DOHH2 (cell line): ENCODE data around the gene PADI1.

ENCODE experiments used
- H3F3A ChIP-seq: fragments of 200-600 bp; sonication (generic), shearing (Covaris generic); 2 replicates; pipeline ENCODE4 v1.6.0; 2016; ENCODE audit warnings: antibody characterized with exemption, mild to moderate bottlenecking; ENCODE audit not compliant: control insufficient read depth, insufficient read depth
- H3K27ac ChIP-seq: fragments of 200-600 bp; sonication (generic); 2 replicates; pipeline ENCODE4 v1.5.1; 2014; ENCODE audit warnings: low read depth, mild to moderate bottlenecking, low read length, moderate library complexity
- H3K27me3 ChIP-seq: fragments of 200-600 bp; sonication (generic); 2 replicates; pipeline ENCODE4 v1.6.1; 2014; ENCODE audit warnings: mild to moderate bottlenecking, low read length, mixed read lengths; ENCODE audit not compliant: control insufficient read depth
- H3K36me3 ChIP-seq: fragments of 200-600 bp; sonication (generic); 2 replicates; pipeline ENCODE4 v1.6.1; 2014; ENCODE audit warnings: mild to moderate bottlenecking, low read length, moderate library complexity, mixed read lengths; ENCODE audit not compliant: control insufficient read depth
- H3K4me1 ChIP-seq: fragments of 200-600 bp; sonication (generic); 2 replicates; pipeline ENCODE4 v1.6.1; 2014; ENCODE audit warnings: mild to moderate bottlenecking, low read length, mixed read lengths; ENCODE audit not compliant: control insufficient read depth
- H3K4me2 ChIP-seq: fragments of 200-600 bp; sonication (generic); 2 replicates; pipeline ENCODE4 v1.6.0; 2014; ENCODE audit warnings: mild to moderate bottlenecking, low read length, moderate library complexity
- H3K4me3 ChIP-seq: fragments of 200-600 bp; sonication (generic); 2 replicates; pipeline ENCODE4 v1.5.1; 2014; ENCODE audit warnings: mild to moderate bottlenecking, low read length, mixed read lengths
- H3K79me2 ChIP-seq: fragments of 200-600 bp; sonication (generic); 2 replicates; pipeline ENCODE4 v1.6.1; 2014; ENCODE audit warnings: mild to moderate bottlenecking, low read length, mixed read lengths; ENCODE audit not compliant: control insufficient read depth
- H3K9me2 ChIP-seq: fragments of 200-600 bp; sonication (generic); replicated peaks from 2 replicates; pipeline ENCODE4 v1.6.1; 2014; ENCODE audit warnings: mild to moderate bottlenecking, low read length, mixed read lengths; ENCODE audit not compliant: control insufficient read depth
- H3K9me3 ChIP-seq: fragments of 200-600 bp; sonication (generic); 2 replicates; pipeline ENCODE4 v1.6.1; 2014; ENCODE audit warnings: antibody characterized with exemption, low read length, mixed read lengths; ENCODE audit not compliant: control insufficient read depth, insufficient read depth
- H4K20me1 ChIP-seq: fragments of 200-600 bp; sonication (generic); 2 replicates; pipeline ENCODE4 v1.6.0; 2014; ENCODE audit warnings: low read depth, mild to moderate bottlenecking, antibody characterized with exemption, low read length, moderate library complexity; ENCODE audit not compliant: control insufficient read depth, insufficient read depth
- CTCF ChIP-seq: fragments of 200-600 bp; sonication (generic); IDR thresholded peaks from one replicate; pipeline ENCODE4 v1.5.1; 2014; ENCODE audit warnings: antibody characterized with exemption, mild to moderate bottlenecking, low read depth, low read length; ENCODE audit not compliant: poor library complexity, severe bottlenecking
- EZH2phosphoT487 ChIP-seq: fragments of 200-600 bp; sonication (generic); IDR thresholded peaks from 2 replicates; pipeline ENCODE4 v1.6.1; 2017; ENCODE audit warnings: borderline replicate concordance, mild to moderate bottlenecking, antibody characterized with exemption, low read length, moderate library complexity, mixed read lengths

The PADI1 gene

DNA sequence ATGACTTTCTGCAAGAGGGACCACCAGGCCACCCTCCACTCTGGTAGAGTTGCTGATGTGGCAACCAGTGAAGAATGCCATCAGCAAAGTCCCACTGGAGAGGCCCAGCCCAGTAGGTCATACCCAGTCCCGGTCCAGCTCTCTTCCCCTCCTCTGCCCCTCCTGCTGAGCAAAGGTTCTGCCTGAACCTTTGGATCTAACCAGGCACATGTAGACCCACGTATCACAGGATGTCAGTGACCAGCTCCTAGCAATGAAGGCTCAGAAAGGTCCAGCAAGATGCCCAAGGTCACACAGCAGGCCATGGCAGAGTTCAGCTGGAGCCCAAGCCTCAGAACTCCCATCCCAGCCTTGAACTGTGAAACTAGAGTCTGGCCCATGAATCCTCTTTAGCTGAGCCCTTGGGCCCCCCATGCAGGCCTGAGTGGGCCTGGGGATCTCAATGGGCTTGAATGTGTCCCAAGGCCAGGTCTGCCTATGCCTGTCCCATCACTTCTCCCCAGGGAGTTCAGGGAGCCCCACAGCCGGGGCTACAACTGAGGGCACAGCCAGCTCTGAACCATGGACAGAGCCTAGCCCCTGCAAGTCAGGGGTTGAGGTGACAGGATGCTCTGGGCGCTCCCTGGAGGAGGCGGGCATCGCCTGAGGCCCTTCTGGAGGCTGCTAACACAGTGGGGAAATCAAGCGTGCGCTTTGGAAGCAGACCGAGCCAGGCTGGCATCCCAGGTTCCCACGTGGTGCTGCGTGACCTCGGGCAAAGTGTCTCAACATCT is 21.4 kb upstream of the PADI1 start:
- no peaks in the 10 kb centered on the region for H3K79me2 ChIP-seq

DNA sequence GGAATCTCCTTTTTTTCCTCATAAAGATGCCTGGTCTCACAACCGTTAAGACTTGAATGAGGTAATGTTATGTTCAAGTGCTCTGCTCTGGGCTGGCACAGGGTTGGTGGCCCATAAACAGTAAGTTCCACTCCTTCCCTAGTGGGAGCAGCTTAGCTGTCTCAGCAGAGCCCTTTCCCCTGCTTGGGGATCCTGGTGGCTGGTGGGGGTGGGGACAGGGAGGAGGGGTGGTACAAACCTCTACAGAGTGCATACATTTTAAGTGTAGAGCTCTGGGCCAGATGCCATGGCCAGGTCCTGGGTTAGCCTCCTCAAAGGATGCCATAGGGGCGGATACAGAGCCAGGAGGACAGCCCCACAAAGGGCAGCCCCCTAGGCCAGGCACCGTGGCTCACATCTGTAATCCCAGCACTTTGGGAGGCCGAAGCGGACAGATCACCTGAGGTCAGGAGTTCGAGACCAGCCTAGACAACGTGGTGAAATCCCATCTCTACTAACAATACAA is 20.7 kb upstream of the PADI1 start:
- H3K27ac ChIP-seq: no peak overlapping the region

More for the DNA sequence above, 21.4 kb upstream of the PADI1 start:
- Histone ChIP-seq H3K27ac (no peak overlapping the region), H3K9me2 (no peaks in the 10 kb centered on the region), H3K4me1 (peaks cover 17% of the 10 kb centered on the region), H3K36me3 (no peaks in the 10 kb centered on the region), H3K4me2 (no peak overlapping the region), H3K9me3 (0 out of 2 replicates have a peak, but pooled peaks cover 2% of the 10 kb centered on the region), H3K4me3 (no peak overlapping the region), H3K27me3 (peaks cover 6% of the 10 kb centered on the region; the same call in 1 of the 2 replicates), H4K20me1 (no peaks in the 10 kb centered on the region), H3F3A (no peaks in the 10 kb centered on the region)
- TF ChIP-seq CTCF: no peak
- no peak for TF ChIP-seq EZH2phosphoT487

DNA sequence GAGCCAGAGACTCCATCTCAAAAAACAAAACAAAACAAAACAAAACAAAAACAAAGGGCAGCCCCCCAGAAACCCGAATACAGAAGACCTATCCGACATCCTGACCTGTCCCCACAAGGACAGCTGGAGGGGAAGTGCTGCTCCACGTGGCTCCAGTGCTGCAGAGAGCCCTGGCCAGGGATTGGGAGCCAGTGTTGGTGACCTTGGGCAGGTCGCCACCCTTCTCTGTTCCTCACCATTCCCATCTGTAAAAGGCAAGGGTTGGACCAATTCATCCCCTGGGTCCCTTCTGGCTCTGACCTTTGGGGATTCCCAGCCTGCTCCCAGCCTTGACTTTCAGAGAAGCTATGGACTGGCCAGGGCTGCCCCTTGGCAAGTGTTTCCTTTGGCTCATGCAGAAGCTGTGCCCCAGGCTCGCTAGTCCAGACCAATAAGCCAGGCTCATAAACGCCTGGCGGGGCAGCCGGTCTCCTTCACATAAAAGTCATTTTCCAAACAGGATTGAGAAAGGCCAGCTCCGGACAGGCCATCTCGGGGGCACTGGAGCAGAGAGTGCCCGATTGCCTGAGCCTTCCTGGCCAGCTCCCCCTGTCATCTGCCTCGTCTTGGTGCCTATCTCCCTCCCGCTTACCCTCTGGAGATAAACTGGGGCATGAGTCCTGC is 20.0 kb upstream of the PADI1 start:
- Histone ChIP-seq H3K4me1 (peaks cover 17% of the 10 kb centered on the region), H3K79me2 (no peaks in the 10 kb centered on the region), H3K27ac (no peak overlapping the region), H3K9me3 (peaks cover 5% of the 10 kb centered on the region; the same call in 1 of the 2 replicates), H3K4me2 (no peak overlapping the region), H3K9me2 (no peaks in the 10 kb centered on the region), H3F3A (no peaks in the 10 kb centered on the region), H3K36me3 (no peaks in the 10 kb centered on the region), H3K27me3 (no peaks in the 10 kb centered on the region), H3K4me3 (no peak overlapping the region), H4K20me1 (no peaks in the 10 kb centered on the region)
- no peak for TF ChIP-seq EZH2phosphoT487
- TF ChIP-seq CTCF: no peak

More for the DNA sequence above, 20.7 kb upstream of the PADI1 start:
- H3K9me3 ChIP-seq: peaks cover 5% of the 10 kb centered on the region; the same call in 1 of the 2 replicates
- H3K79me2 ChIP-seq: no peaks in the 10 kb centered on the region
- no peaks in the 10 kb centered on the region for H3K27me3 ChIP-seq
- H3K4me3 ChIP-seq: no peak overlapping the region
- H4K20me1 ChIP-seq: no peaks in the 10 kb centered on the region
- H3K4me2 ChIP-seq: no peak overlapping the region
- H3K9me2 ChIP-seq: no peaks in the 10 kb centered on the region
- H3K4me1 ChIP-seq: peaks cover 17% of the 10 kb centered on the region
- TF ChIP-seq CTCF (no peak), EZH2phosphoT487 (no peak)
- no peaks in the 10 kb centered on the region for H3F3A ChIP-seq
- H3K36me3 ChIP-seq: no peaks in the 10 kb centered on the region
